ENCODE results near the gene PRADC1. TPM values are rescaled to one million over a fixed set of nuclear protein-coding genes. Genes with fewer than 3 reads are reported as not detected.

PRADC1 gene
- total RNA-seq, 2 donors from 2014 or later = 21.4 to 26.3 TPM

- intact Hi-C loops (cut with DNase I) = no loop called here
- Histone ChIP-seq H3K27ac (no peak overlapping the region), H3K4me3 (no peak overlapping the region)
These were observed 45.5 kb downstream of the PRADC1 start for GRCh38 chr2:73187549-73187948.

GRCh38 chr2:73185965-73186364 is 47.1 kb downstream of the PRADC1 start:
- H3K36me3 ChIP-seq = no peaks in the 10 kb centered on the region
- no peak overlapping the region for H3K4me3 ChIP-seq
- no peak overlapping the region for H3K27ac ChIP-seq
- H3K9me3 ChIP-seq = no peaks in the 10 kb centered on the region
- DNase-seq (ENCODE audit: low spot score) = no peak
- H3K4me1 ChIP-seq (replicated peaks) = no peaks in the 10 kb centered on the region
- WGBS = 80% methylated on average over 2 of the region's 2 CpGs
- intact Hi-C loops (cut with DNase I) = no loop called here
- no peak for TF ChIP-seq CTCF (IDR thresholded peaks at IDR 0.05)
- no peak for TF ChIP-seq POLR2A (IDR thresholded peaks at IDR 0.05)
- no peak for TF ChIP-seq POLR2AphosphoS5 (IDR thresholded peaks at IDR 0.05)
- no peaks in the 10 kb centered on the region for H3K27me3 ChIP-seq (replicated peaks; ENCODE audit: insufficient read depth)

More at GRCh38 chr2:73187549-73187948, 45.5 kb downstream of the PRADC1 start:
- TF ChIP-seq POLR2AphosphoS5 (IDR thresholded peaks at IDR 0.05) (no peak), POLR2A (IDR thresholded peaks at IDR 0.05) (no peak), CTCF (IDR thresholded peaks at IDR 0.05) (no peak)
- H3K27me3 ChIP-seq (replicated peaks; ENCODE audit: insufficient read depth) = no peaks in the 10 kb centered on the region
- no peaks in the 10 kb centered on the region for H3K9me3 ChIP-seq
- no peaks in the 10 kb centered on the region for H3K4me1 ChIP-seq (replicated peaks)
- H3K36me3 ChIP-seq = no peaks in the 10 kb centered on the region
- 41% methylated on average over 2 of the region's 2 CpGs for WGBS
- DNase-seq (ENCODE audit: low spot score) = no peak

Other genes with a start within 250 kb of the PRADC1 start
- 10 to 100 TPM; 12.8 to 23.2 TPM for gene SFXN5, start 161.5 kb downstream of the PRADC1 start, total RNA-seq
- gene RAB11FIP5, start 120.3 kb downstream of the PRADC1 start, total RNA-seq = 10 to 100 TPM; 24.1 to 47.7 TPM
- not detected for gene NOTO, start 30.7 kb downstream of the PRADC1 start, total RNA-seq
- gene SMYD5, start 19.0 kb downstream of the PRADC1 start, total RNA-seq = 10 to 100 TPM; 12.5 to 36.6 TPM
- gene CCT7, start 1.1 kb upstream of the PRADC1 start, total RNA-seq = 100 to 1,000 TPM; 206 to 242 TPM
- 1 to 10 TPM; 4.2 to 7.4 TPM for gene FBXO41, start 51.2 kb upstream of the PRADC1 start, total RNA-seq
- gene EGR4, start 60.3 kb upstream of the PRADC1 start, total RNA-seq = 10 to 100 TPM in 1 of 2 donors, not detected in 1; 11.4 TPM
- gene ALMS1, start 152.6 kb upstream of the PRADC1 start, total RNA-seq = 10 to 100 TPM; 18.5 to 69.3 TPM

All from prostate gland (tissue), 2 donors.